ENCODE data around the gene DNAH8. TPM values are rescaled to one million over a fixed set of nuclear protein-coding genes. Genes with fewer than 3 reads are reported as not detected.

The DNAH8 gene
- total and polyA plus RNA-seq, 2 donors (not counting 3 experiments of a cell fraction or from before 2014, with no cell fraction given), result 0.29 to 0.61 TPM

DNA sequence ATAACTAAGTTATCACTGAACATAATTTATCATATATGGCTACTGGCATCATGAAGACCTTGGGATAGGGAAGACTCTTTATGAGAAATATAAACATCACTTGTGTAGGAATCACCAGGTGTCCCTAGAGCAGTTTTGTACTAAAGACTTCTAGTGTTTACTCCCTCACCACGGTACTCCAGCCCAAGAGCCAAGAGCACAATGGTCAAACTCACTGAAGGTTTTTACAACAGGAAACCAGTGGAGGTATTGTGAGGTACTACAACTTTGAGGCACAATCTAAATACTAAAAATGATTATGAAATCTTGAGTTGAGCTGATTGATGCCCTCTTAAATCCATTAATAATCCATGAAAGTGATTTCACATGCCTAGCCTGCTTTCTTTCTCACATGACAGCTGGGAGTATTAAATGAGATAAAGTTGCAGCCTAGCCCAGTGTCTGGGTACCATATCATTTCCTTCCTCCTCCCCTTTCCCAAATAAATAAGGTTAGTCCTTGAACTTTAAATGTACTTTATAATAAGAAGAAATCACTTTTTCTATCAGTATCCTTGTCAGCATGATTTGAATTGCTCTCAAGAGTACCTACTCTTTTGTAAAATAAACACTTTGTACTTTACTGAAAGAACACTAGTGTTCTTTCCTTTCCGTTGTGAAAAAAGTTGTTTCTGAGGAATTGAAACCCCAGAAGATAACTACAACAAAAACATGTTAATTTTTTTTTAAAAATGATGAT lies 38.7 kb upstream of the DNAH8 start:
- H3K9ac ChIP-seq (replicated peaks; ENCODE audit: extremely low read depth, insufficient read depth, low read length), result no peak overlapping the region
- no peak overlapping the region for H3K4me2 ChIP-seq (ENCODE audit: insufficient read depth, low read length)
- H3K4me1 ChIP-seq (ENCODE audit: control insufficient read depth, extremely low read depth, insufficient read depth, low read length), result peaks cover 15% of the 10 kb centered on the region
- intact Hi-C loops (cut with micrococcal nuclease), result loop anchor here (10.0 kb wide), 2 partner anchors 482 to 652 kb away; no protein-coding TSS in a partner anchor
- no peaks in the 10 kb centered on the region for H4K20me1 ChIP-seq (replicated peaks; ENCODE audit: control insufficient read depth, extremely low read depth, insufficient read depth, low read length)
- H3K9me3 ChIP-seq (replicated peaks; ENCODE audit: control insufficient read depth, insufficient read depth, low read length), result no peaks in the 10 kb centered on the region
- ChIA-PET CTCF (interaction anchor here (0.9 kb wide), 1 partner anchor 129 kb away, joined by 4 read pairs; no protein-coding TSS in a partner anchor), POLR2A (no interaction called here)
- TF ChIP-seq MYC (IDR thresholded peaks at IDR 0.05; ENCODE audit: low read depth, low read length) (no peak), JUN (IDR thresholded peaks at IDR 0.05; ENCODE audit: borderline replicate concordance, insufficient read depth, insufficient read length, low read depth) (no peak), GATA2 (IDR thresholded peaks at IDR 0.05; ENCODE audit: insufficient read depth, insufficient read length, low read depth, low read length) (no peak), EZH2 (IDR thresholded peaks at IDR 0.05; ENCODE audit: borderline replicate concordance, low read depth, low read length, severe bottlenecking) (no peak), POLR2A (IDR thresholded peaks at IDR 0.05; ENCODE audit: low read depth, low read length) (no peak), POLR2AphosphoS5 (IDR thresholded peaks at IDR 0.05; ENCODE audit: insufficient read depth, low read depth, low read length) (no peak), FOS (IDR thresholded peaks at IDR 0.05; ENCODE audit: borderline replicate concordance, insufficient read depth, low read length) (no peak)
- TF ChIP-seq, protein P1, sequence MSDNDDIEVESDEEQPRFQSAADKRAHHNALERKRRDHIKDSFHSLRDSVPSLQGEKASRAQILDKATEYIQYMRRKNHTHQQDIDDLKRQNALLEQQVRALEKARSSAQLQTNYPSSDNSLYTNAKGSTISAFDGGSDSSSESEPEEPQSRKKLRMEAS (IDR thresholded peaks at IDR 0.05; ENCODE audit: insufficient read depth, insufficient read length), result no peak
- TF ChIP-seq, protein P2, sequence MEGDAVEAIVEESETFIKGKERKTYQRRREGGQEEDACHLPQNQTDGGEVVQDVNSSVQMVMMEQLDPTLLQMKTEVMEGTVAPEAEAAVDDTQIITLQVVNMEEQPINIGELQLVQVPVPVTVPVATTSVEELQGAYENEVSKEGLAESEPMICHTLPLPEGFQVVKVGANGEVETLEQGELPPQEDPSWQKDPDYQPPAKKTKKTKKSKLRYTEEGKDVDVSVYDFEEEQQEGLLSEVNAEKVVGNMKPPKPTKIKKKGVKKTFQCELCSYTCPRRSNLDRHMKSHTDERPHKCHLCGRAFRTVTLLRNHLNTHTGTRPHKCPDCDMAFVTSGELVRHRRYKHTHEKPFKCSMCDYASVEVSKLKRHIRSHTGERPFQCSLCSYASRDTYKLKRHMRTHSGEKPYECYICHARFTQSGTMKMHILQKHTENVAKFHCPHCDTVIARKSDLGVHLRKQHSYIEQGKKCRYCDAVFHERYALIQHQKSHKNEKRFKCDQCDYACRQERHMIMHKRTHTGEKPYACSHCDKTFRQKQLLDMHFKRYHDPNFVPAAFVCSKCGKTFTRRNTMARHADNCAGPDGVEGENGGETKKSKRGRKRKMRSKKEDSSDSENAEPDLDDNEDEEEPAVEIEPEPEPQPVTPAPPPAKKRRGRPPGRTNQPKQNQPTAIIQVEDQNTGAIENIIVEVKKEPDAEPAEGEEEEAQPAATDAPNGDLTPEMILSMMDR (IDR thresholded peaks at IDR 0.05; ENCODE audit: extremely low read depth in 1 of 2, insufficient read depth in 1 of 2, low read depth in 1 of 2, low read length in 2 of 2), result no peak
- no peaks in the 10 kb centered on the region for H3K79me2 ChIP-seq (ENCODE audit: control insufficient read depth, insufficient read depth, low read length)
- H3K36me3 ChIP-seq (ENCODE audit: control insufficient read depth in 2 of 2, extremely low read depth in 1 of 2, insufficient read depth in 2 of 2, low read length in 2 of 2), result peaks cover 2 to 11% of the 10 kb centered on the region in 2 experiments
- TSS peak; percentile 44 for BruUV-seq (replicated peaks)
- DNase-seq (ENCODE audit: low read depth, low spot score) (peak; percentile 11), FAIRE-seq (no peak)
- H3K27me3 ChIP-seq (ENCODE audit: control insufficient read depth in 2 of 2, insufficient read depth in 2 of 2, low read length in 2 of 2), result no peaks in the 10 kb centered on the region
- no peak overlapping the region for H2AFZ ChIP-seq (ENCODE audit: low read depth, low read length)
- dilution Hi-C loops (cut with MboI; ENCODE audit: extremely low pct_ligation_motif_present, low sequenced_read_pairs), result no loop called here
- no peak overlapping the region for H3K4me3 ChIP-seq (replicated peaks in 1 of 3; ENCODE audit: insufficient read depth in 1 of 3, low read depth in 1 of 3, low read length in 3 of 3)
- no peaks in the 10 kb centered on the region for H3K9me1 ChIP-seq (replicated peaks; ENCODE audit: control insufficient read depth, extremely low read depth, insufficient read depth, low read length)
- H3K27ac ChIP-seq (ENCODE audit: insufficient read depth, low read depth, low read length), result no peak overlapping the region
